GM12891 (cell line): ENCODE measurements around the gene TBX4.

Source experiments
- POLR2A ChIP-seq: IDR thresholded peaks from 2 replicates; pipeline ENCODE4 v1.6.1; 2011; ENCODE audit warnings: low read depth, low read length, control low read depth
- POLR2AphosphoS5 ChIP-seq: IDR thresholded peaks from 2 replicates; pipeline ENCODE4 v1.6.1; 2011; ENCODE audit warnings: low read depth, low read length, control low read depth
- POU2F2 ChIP-seq: IDR thresholded peaks from 2 replicates; pipeline ENCODE4 v1.6.1; 2011; ENCODE audit warnings: low read depth, mild to moderate bottlenecking, control low read depth, low read length, moderate library complexity

DNA sequence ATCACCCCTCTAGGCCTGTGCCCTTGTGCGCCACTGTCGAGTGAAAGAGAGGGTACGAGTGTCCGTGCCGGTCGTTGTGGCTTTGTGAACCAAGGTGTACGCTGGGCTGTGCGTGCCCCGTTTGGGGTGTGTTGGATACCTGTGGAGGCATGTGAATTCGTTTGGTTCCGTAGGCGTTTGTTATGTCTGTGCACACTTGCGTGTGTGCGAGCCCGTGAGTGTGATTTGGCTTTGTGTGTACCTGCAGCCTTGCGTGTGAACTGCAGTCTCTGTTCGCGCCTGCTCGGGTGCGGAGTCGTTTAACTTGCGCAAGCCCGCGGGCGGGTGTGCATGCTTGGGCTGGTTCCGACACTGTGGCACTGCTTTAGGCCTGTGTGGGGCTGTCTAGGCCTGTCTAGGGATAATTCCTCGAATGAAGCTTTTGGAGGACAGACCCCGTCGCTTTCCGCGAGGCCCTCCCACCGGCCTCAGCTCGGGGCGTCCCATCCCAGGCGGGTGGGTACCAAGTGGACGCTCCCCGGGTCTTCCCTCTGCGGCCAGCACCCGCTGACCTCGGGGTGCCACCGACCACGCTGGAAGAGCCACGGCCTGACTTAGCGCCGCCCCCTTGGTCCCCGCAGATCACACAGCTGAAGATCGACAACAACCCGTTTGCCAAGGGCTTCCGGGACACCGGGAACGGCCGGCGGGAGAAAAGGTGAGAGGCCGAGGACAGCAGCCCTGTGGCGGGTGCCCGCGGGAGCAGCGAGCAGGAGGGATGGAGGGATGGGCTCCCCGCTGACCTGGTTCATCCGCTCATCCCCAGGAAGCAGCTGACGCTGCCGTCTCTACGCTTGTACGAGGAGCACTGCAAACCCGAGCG, 48.2 kb upstream of the TBX4 start:
- TF ChIP-seq POLR2A = no peak
- TF ChIP-seq POU2F2 = no peak
- no peak for TF ChIP-seq POLR2AphosphoS5
